Mesenteric fat pad (tissue), 1 donor: ENCODE measurements around the gene PLIN1. TPM values are rescaled to one million over a fixed set of nuclear protein-coding genes. Genes with fewer than 3 reads are reported as not detected.

Experiments used
- DNase-seq: peaks from one replicate; pipeline ENCODE4 v3.0.0-alpha.2; 2020; ENCODE audit warnings: low spot score
- total RNA-seq: library from RNA; stranded (reverse); fragmentation: NEBNext Ultra II Directional; extraction: Animal tissue kit (Norgen Biotek cat#: 25700); gene quantifications from one replicate; pipeline ENCODE4 v1.2.1, GENCODE V29; 2021
- donor health status: DM: yes; HTN: yes; CAD: no.

PLIN1 gene
- total RNA-seq, 1 donor from 2014 or later = 1,691 TPM

- DNase-seq = peak; percentile 37
Observed at GRCh38 chr15:89628806-89629715, 50.1 kb downstream of the PLIN1 start.

DNA sequence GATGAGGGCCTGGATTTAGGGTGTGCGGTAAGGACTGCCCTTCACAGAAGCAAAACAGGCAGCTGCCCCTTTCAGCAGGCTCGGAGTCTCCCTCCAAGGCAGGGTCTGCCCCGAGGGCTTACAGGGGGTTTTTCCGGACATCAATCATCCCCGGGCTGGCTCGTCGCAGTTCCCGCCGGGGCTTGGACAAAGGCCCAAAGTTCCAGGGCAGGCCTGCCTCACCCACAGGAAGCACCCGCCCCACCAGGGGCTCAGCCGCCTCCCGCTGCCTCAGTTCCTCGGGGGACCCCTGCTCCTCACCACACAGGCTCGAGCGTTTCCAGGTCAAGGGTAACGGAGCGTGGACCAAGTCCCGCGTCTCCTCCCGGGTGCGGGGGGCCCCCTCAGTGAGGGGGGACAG lies 50.9 kb downstream of the PLIN1 start:
- DNase-seq = no peak

GRCh38 chr15:89627256-89627970 lies 51.8 kb downstream of the PLIN1 start:
- DNase-seq = no peak

- DNase-seq = no peak
Observed at GRCh38 chr15:89625716-89626115, 53.5 kb downstream of the PLIN1 start.

GRCh38 chr15:89623165-89623564 lies 56.0 kb downstream of the PLIN1 start:
- no peak for DNase-seq

DNA sequence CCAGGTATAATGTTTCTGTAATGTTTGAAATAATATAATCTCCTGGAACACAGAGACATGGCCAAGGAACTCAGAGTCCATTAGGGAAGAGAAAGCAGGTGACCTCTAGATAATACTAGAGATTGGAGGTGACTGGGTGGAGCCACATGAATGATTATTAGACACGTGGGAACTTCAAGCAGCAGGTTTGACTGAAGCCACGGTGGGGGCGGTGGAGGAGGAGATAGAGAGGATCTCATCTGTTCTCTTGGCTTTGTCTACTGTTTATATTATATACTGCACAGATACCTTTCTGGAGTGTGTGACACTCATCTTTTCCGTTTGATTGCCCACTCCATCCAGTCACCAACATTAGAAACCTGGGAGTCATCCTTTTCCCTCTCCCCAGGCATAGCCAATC lies 57.6 kb downstream of the PLIN1 start:
- no peak for DNase-seq

GRCh38 chr15:89616228-89616627 lies 62.9 kb downstream of the PLIN1 start:
- DNase-seq = no peak

GRCh38 chr15:89615135-89615534 lies 64.0 kb downstream of the PLIN1 start:
- no peak for DNase-seq

Other genes starting within 250 kb of the PLIN1 start
- 5.7 TPM for gene RHCG, start 182.8 kb downstream of the PLIN1 start, total RNA-seq
- not detected for gene TICRR, start 103.9 kb downstream of the PLIN1 start, total RNA-seq
- 12.7 TPM for gene KIF7, start 23.9 kb downstream of the PLIN1 start, total RNA-seq
- 103 TPM for gene PEX11A, start 11.4 kb upstream of the PLIN1 start, total RNA-seq
- gene WDR93, start 11.4 kb upstream of the PLIN1 start, total RNA-seq = 0.32 TPM
- gene MESP1, start 71.9 kb upstream of the PLIN1 start, total RNA-seq = 16.0 TPM
- gene MESP2, start 97.0 kb upstream of the PLIN1 start, total RNA-seq = 0.96 TPM
- 50.3 TPM for gene ANPEP, start 135.5 kb upstream of the PLIN1 start, total RNA-seq
- 27.3 TPM for gene AP3S2, start 214.6 kb upstream of the PLIN1 start, total RNA-seq
- gene ARPIN, start 233.6 kb upstream of the PLIN1 start, total RNA-seq = 17.7 TPM